Stomach smooth muscle (tissue), 2 donors: ENCODE results near the gene WDR35.

Experiments
- H3K27ac ChIP-seq: one replicate; pipeline ENCODE4 v1.7.0; 2013; ENCODE audit warnings: mild to moderate bottlenecking, low read length, inconsistent platforms
- H3K27me3 ChIP-seq, 2 donors: one replicate each; pipeline ENCODE4 v1.7.0; 2013; ENCODE audit warnings: low read length in 2 of 2; ENCODE audit not compliant: insufficient read depth in 2 of 2, control insufficient read depth in 1 of 2
- H3K36me3 ChIP-seq, 2 donors: one replicate each; pipeline ENCODE4 v1.7.0; 2013; ENCODE audit warnings: low read length in 2 of 2; ENCODE audit not compliant: control insufficient read depth in 2 of 2, insufficient read depth in 2 of 2
- H3K4me1 ChIP-seq: one replicate; pipeline ENCODE4 v1.7.0; 2013; ENCODE audit warnings: low read length; ENCODE audit not compliant: control insufficient read depth, insufficient read depth
- H3K4me3 ChIP-seq, 2 donors: one replicate each; pipeline ENCODE4 v1.7.0; 2013; ENCODE audit warnings: low read length in 2 of 2
- H3K9ac ChIP-seq, 2 donors: one replicate each; pipeline ENCODE4 v1.7.0; 2013; ENCODE audit warnings: low read length in 2 of 2, mild to moderate bottlenecking in 1 of 2
- H3K9me3 ChIP-seq, 2 donors: one replicate each; pipeline ENCODE4 v1.7.0; 2013; ENCODE audit warnings: low read length in 2 of 2; ENCODE audit not compliant: control insufficient read depth in 2 of 2
- donor health status: healthy.
- donor health status: Pancreatic carcinoma.

Gene WDR35

GRCh38 chr2:19979932-19980331, 10.0 kb downstream of the WDR35 start:
- Histone ChIP-seq H3K27me3 (no peaks in the 10 kb centered on the region), H3K4me3 (no peak overlapping the region), H3K4me1 (no peaks in the 10 kb centered on the region), H3K27ac (no peak overlapping the region), H3K36me3 (peaks cover 10 to 17% of the 10 kb centered on the region in 2 donors), H3K9me3 (no peaks in the 10 kb centered on the region), H3K9ac (no peak overlapping the region)

GRCh38 chr2:19973466-19973865, 16.4 kb downstream of the WDR35 start:
- no peaks in the 10 kb centered on the region for H3K27me3 ChIP-seq

GRCh38 chr2:19971691-19972090, 18.2 kb downstream of the WDR35 start:
- Histone ChIP-seq H3K9ac (no peak overlapping the region), H3K4me1 (no peaks in the 10 kb centered on the region), H3K36me3 (peaks cover 6 to 19% of the 10 kb centered on the region in 2 donors), H3K9me3 (no peaks in the 10 kb centered on the region), H3K27me3 (no peaks in the 10 kb centered on the region), H3K4me3 (no peak overlapping the region), H3K27ac (no peak overlapping the region)

More at GRCh38 chr2:19973466-19973865, 16.4 kb downstream of the WDR35 start:
- Histone ChIP-seq H3K36me3 (peaks cover 13 to 27% of the 10 kb centered on the region in 2 donors), H3K27ac (no peak overlapping the region), H3K4me3 (no peak overlapping the region), H3K9me3 (no peaks in the 10 kb centered on the region), H3K4me1 (no peaks in the 10 kb centered on the region), H3K9ac (no peak overlapping the region)

GRCh38 chr2:19963386-19963785, 26.5 kb downstream of the WDR35 start:
- Histone ChIP-seq H3K9me3 (no peaks in the 10 kb centered on the region), H3K36me3 (peaks cover 2 to 7% of the 10 kb centered on the region in 2 donors), H3K9ac (no peak overlapping the region), H3K4me1 (no peaks in the 10 kb centered on the region), H3K4me3 (no peak overlapping the region), H3K27ac (no peak overlapping the region), H3K27me3 (no peaks in the 10 kb centered on the region)

DNA sequence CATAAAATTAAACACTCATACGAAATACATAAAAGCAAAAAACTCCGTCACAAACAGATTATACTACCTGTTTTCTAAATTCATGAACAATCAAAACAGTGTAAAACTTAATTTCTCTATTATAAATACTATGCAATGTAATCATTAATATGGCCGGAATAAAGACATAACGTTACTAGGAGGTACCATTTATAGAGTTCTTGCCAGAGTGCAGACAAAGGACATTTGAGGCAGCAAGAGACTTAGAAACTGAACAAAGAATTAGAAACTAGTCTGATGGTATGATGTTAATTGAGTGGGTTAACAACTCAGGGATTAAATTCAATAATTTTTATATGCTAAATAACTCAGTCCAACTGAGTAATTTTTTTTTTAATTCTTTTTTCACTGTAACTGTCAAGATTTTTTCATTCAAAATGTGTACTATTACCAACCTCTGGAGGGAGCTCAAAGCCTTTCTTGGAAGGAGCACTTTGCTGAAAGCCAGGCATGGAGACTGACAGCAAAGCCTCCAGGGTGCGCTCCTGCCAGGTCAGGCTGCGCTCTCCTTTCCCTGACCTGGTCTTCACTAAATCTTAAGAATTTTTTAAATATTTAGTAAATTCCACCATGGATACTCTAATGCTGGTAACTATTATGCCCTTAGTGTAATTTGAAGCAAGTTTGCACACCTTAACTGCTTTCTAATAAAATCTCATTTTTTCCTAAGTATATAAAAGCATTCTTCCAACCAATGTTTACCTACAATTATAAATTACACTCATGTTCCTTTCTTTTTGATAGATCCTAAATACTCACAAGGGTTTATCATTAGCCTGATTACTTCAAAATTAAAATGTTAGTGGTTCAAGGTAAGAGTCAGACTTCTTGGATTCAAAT, 34.1 kb downstream of the WDR35 start:
- Histone ChIP-seq H3K9me3 (no peaks in the 10 kb centered on the region), H3K27ac (no peak overlapping the region), H3K36me3 (no peaks in the 10 kb centered on the region), H3K4me3 (no peak overlapping the region), H3K27me3 (no peaks in the 10 kb centered on the region), H3K4me1 (no peaks in the 10 kb centered on the region), H3K9ac (no peak overlapping the region)

DNA sequence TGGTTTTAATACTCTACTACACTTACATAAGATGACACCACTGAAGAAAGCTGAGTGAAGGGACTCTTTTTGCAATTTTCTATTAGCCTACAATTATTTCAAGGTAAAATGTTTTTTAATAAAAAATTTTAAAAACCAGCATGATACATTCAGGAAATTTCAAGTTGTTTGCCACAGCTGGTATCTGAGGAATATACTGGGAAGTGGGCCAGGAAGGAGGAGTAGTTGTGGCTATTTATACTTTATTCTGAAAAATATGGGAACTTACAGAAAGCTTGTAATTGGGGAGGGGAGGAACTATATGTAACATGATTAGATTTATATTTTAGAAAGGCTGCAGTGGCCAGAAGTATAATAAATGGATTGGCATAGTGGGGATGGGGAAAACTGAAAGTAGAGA, 40.8 kb downstream of the WDR35 start:
- no peak overlapping the region for H3K27ac ChIP-seq
- no peaks in the 10 kb centered on the region for H3K27me3 ChIP-seq
- H3K9ac ChIP-seq, result no peak overlapping the region
- H3K36me3 ChIP-seq, result no peaks in the 10 kb centered on the region
- H3K4me3 ChIP-seq, result no peak overlapping the region
- no peaks in the 10 kb centered on the region for H3K9me3 ChIP-seq
- H3K4me1 ChIP-seq, result no peaks in the 10 kb centered on the region

DNA sequence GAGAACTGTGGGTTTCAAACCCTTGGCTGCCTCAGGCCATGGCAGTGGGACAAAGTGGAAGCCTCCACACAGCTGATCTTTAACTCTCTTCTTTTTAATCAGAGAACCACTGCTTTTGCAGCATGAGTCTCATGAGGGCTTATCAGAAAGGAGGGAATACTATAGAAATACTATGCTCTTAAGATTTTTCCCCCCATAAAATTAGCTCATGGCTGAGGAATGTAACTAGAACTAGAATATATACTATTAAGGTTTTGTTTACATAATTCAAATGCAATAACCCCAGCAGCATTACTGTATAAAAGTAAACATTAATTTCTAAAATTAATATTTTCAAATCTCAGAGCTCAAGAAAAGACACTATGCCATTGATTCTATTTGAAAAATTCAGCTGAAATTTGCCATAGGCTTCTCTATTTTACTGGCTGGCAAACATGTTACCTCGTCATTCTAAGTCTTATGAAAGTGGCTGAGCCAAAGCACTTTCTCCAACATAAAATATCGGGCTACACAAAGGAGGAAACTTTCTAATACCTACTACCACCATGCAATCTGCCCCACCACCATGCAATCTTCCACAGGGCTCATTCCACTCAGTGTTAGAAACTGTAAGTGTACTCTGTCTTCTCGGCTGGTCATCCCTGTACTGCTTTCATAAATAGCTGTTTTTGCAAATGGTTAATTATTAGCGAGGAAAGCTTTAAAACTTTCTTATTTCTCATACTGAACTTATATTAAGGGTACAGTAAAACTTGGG, 42.5 kb downstream of the WDR35 start:
- Histone ChIP-seq H3K36me3 (no peaks in the 10 kb centered on the region), H3K4me3 (no peak overlapping the region), H3K4me1 (no peaks in the 10 kb centered on the region), H3K27me3 (no peaks in the 10 kb centered on the region), H3K9ac (no peak overlapping the region), H3K9me3 (no peaks in the 10 kb centered on the region), H3K27ac (no peak overlapping the region)

- H3K27me3 ChIP-seq, result no peaks in the 10 kb centered on the region
- no peak overlapping the region for H3K4me3 ChIP-seq
- H3K4me1 ChIP-seq, result no peaks in the 10 kb centered on the region
- H3K9me3 ChIP-seq, result no peaks in the 10 kb centered on the region
- H3K27ac ChIP-seq, result no peak overlapping the region
- H3K36me3 ChIP-seq, result no peaks in the 10 kb centered on the region
- no peak overlapping the region for H3K9ac ChIP-seq
Observed at GRCh38 chr2:19944205-19944845, 45.6 kb downstream of the WDR35 start.

- Histone ChIP-seq H3K36me3 (no peaks in the 10 kb centered on the region), H3K27me3 (no peaks in the 10 kb centered on the region), H3K9ac (no peak overlapping the region), H3K27ac (no peak overlapping the region), H3K9me3 (no peaks in the 10 kb centered on the region), H3K4me3 (no peak overlapping the region), H3K4me1 (no peaks in the 10 kb centered on the region)
Observed at GRCh38 chr2:19943189-19943588, 46.7 kb downstream of the WDR35 start.

GRCh38 chr2:19942199-19942598, 47.7 kb downstream of the WDR35 start:
- Histone ChIP-seq H3K9ac (no peak overlapping the region), H3K9me3 (no peaks in the 10 kb centered on the region), H3K4me3 (no peak overlapping the region), H3K27ac (no peak overlapping the region), H3K27me3 (no peaks in the 10 kb centered on the region), H3K4me1 (no peaks in the 10 kb centered on the region), H3K36me3 (peaks cover 0 to 5% of the 10 kb centered on the region in 2 donors)
